Stimulated activated CD8-positive, alpha-beta memory T cell treated with anti-CD3 and anti-CD28 coated beads, Interleukin-4, amount 100 ng/mL, for 24 hours (primary cell): ENCODE data around the gene COQ10B.
"Not testable (repeated sequence)": the region's sequence is repeated elsewhere in the genome, so short reads cannot be mapped to it uniquely, and the experiment has no call there.

Source experiments
- DNase-seq: peaks from one replicate; pipeline ENCODE4 v3.0.0-alpha.2; 2020; ENCODE audit warnings: low read depth

COQ10B gene

GRCh38 chr2:197453123-197453913 lies at the start of gene COQ10B:
TSS of gene COQ10B (plus strand) at chr2:197453552. CDS start at chr2:197453561, 9 bp downstream.
- DNase-seq = peak; percentile 96

DNA sequence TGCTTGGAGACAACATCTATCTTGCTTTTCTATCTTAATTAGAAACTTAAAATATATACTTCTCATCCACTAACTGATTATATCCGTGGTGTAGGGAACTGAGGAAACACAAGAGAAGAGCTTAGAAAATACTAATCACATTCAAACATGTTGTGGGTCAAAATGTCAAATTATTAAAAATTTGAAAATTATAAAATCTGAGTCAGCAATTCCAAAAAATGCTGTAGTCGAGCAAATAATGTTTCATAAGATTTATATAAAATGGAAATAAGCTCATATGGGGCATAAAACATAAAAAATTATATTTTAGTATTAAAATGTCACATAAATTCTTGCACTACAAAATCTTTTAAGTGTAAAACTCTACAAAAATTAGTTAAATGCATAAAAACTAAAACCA lies 47.8 kb upstream of the COQ10B start:
- no peak for DNase-seq

DNA sequence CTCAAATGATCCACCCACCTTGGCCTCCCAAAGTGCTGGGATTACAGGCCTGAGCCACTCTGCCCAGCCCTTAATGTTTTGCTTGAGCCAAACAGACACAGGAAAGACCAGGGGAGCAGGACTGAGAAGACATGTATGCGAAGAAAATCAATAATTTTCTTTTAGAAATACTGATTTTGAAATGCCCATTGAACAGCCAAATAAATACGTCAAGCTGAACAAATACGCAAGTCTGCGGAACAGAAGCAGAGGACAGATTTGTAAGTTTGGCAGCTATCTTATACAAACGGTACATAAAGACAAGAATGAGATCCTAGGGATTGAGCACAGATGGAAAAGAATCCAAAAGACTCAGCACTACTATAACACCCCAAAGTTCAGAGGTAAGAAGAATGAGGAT lies 39.3 kb upstream of the COQ10B start:
- no peak for DNase-seq

GRCh38 chr2:197414515-197414914 lies 38.8 kb upstream of the COQ10B start:
- DNase-seq = no peak

DNA sequence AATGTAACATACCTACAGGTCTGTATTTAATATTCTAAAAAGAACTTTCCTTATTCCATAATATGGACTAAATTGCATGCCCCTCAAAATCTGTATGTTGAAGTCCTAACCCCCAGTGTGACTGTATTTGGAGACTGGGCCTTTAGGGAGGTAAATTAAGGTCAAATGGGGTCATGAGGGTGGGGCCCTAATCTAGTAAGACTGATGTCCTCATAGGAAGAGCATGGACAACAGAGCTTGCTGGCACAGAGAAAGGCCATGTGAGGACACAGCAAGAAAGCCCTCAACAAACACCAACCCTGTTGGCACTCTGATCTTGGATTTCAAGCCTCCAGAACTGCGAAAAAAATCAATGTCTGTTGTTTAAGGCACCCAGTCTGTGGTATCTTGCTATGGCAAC lies 37.1 kb upstream of the COQ10B start:
- no peak for DNase-seq

DNA sequence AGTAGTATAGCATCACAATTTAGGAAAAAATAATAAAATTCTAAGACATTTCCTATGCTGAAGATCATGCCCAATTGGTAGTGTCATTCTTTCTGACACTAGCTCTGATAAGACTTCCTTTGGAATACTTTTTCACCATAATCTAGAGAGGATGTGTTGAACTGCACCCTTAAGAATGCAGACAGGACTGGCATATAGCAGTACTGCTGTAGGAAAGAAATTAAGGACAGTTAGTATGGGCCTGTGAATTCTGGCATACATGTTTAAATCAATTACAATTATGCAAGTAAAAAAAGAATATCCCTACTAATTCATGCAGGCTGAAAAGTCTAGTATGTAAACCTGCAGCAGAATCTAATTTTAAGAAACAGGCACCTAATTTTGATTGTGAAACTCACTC lies 33.9 kb upstream of the COQ10B start:
- no peak for DNase-seq

GRCh38 chr2:197423307-197423706 lies 30.0 kb upstream of the COQ10B start:
- no peak for DNase-seq

DNA sequence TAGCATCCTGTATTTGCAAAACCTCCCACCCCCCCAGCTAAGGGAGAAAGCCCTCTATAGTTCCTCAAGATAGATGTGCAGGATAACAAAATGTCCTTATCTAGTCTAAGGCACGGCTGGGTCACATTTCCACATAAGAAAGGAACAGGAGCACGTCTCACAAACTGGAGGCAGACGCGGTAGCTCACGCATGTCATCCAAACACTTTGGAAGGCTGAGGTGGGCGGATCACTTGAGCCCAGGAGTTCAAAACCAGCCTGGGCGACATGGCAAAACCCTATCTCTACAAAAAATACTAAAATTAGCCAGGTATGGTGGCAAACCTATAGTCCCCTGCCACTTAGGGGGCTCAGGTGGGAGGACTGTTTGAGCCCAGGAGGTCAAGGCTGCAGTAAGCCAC lies 27.8 kb upstream of the COQ10B start:
- no peak for DNase-seq

DNA sequence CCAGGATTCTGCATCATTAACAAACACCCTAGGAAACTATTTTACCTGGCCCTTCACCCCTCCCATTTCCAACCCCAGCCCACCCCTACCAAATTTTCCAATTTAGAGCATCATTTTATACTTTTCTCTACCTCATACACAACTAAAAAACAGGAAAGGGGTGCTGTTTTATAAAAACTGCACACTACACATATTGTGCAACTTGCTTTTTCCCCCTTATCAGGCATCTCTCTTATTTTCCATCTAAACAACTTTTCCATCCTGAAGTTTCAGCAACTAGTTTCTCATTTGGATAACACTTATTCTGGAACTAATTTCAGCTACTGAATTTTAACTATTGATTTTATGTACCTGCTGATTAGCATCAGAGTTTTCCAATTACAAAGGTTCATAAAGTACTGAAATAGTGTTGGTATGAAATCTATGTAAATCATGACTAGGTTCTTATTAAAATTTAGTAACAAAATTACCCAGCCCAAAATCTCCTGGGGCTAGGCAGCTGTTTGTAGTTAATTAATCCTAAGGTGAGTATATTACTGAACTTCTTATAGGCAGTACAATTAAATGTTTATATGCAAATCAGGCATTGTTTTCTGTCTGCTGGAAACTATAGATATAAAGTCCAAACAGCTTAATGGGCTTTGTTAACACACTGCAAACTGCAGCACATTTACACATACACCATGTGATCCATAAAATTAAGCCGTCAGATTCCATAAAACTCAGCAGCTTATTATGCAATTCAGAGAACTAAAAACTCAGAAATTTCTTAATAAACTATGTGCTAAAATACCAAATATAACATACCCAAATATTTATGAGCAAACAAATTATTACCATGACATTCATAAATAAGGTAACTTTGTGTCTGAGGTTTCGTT lies 26.4 kb upstream of the COQ10B start:
- no peak for DNase-seq

DNA sequence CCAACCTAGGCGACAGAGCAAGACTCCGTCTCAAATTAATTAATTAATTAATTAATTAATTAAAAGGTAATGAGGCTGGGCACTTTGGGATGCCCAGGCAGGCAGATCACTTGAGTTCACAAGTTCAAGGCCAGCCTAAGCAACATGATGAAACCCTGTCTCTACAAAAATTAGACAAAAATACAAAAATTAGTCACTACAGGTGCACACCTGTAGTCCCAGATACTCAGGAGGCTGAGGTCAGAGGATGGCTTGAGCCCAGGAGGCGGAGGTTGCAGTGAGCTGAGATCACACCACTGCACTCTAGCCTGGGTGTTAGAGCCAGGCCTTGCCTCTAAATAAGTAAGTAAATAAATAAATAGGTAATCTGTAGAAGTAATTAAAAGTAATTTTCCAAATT lies 25.4 kb upstream of the COQ10B start:
- DNase-seq = no peak

DNA sequence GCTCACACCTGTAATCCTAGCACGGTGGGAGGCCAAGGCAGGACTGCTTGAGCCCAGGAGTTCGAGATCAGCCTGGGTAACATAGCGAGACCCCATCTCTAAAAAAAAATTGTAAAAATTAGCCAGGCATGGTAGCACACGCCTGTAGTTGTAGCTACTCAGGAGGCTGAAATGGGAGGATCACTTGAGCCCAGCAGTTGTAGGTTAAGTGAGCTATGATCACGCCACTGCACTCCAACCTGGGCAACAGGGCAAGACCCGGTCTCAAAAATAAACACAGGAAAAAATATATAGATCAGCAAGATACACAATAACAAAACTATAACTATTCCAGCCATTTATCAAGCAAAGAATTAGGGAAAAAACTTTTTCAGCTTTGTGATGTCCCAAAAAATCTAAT lies 21.5 kb upstream of the COQ10B start:
- no peak for DNase-seq

GRCh38 chr2:197432527-197432926 lies 20.8 kb upstream of the COQ10B start:
- not testable (repeated sequence) for DNase-seq

DNA sequence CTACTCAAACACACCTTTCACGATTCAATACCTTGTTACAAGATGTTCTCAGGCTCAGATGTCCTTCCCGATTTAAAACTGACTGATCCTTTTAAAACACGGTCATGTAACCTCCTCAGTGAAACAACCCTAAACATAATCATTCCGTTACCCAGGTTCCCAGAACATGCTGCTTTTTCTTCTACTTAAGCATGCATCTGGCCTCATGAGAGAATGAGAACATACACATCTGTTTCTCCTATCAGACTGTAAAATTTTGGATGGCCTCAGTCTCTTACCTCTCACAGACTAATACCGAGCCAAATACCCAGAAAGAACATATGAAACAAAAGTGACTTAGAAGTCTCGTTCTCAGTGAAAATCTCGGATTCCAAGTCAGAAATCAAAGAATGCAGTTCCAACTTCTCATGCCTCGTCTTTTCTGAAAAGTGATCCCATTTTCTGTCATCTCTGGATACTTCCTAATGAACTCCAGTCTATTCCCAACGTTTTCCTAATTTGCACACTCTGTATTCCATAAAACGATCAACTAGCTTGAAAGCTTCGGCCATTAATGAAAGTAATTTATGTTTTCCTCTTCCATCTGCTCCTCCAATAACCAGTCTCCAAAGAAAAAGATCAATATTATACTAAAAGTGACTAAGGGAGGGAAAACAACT lies 19.4 kb upstream of the COQ10B start:
- no peak for DNase-seq

DNA sequence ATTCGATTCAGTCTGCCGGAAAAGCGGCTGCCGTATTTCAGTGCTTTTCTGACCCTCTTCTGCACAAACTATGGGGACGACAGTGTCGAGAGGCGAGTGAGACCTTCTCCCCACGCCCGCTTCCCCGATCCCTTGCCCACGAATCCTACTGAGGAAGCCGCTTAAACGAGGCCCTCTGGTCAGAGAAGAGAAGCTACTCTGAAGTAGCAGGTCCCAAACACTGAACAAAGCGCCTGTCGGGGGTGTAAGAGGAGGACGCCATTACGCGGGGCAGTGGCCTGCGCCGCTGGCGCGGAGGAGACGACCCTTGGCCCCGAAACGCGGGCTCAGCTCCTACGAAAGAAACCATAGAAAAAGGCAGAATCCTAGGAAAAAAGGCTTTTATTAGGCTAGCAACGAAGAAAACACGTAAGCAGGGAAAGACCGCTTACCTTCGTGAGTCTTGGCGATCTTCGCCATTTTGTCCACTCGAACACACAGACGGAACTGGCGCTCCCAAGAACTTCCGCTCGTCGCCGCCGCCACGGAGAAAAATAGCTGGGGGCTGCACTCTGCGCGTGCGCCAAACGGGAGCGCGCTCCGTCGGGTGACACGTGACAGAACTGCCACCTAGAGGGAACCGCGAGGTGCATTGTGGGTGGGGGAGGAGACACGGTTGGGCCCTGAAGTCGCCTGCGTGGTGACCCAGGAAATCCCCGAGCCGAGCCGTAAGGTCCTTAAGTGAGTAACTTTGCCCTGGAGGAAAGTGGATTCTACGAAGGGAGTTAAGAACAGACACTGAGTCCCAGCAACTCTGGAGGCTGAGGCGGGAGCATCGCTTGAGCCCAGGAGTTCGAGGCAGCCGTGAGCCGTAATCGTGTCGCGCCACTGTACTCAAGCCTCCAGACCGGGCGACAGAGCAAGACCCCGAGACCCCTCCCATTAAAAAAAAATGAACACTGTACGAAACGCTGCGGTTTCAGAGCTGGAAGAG lies 18.5 kb upstream of the COQ10B start, which contains the start of gene SF3B1:
TSS of gene SF3B1 (minus strand) at position 488 of the 973 bp plus-strand sequence. CDS start at position 459, 29 bp downstream.
- DNase-seq = peak; percentile 99

DNA sequence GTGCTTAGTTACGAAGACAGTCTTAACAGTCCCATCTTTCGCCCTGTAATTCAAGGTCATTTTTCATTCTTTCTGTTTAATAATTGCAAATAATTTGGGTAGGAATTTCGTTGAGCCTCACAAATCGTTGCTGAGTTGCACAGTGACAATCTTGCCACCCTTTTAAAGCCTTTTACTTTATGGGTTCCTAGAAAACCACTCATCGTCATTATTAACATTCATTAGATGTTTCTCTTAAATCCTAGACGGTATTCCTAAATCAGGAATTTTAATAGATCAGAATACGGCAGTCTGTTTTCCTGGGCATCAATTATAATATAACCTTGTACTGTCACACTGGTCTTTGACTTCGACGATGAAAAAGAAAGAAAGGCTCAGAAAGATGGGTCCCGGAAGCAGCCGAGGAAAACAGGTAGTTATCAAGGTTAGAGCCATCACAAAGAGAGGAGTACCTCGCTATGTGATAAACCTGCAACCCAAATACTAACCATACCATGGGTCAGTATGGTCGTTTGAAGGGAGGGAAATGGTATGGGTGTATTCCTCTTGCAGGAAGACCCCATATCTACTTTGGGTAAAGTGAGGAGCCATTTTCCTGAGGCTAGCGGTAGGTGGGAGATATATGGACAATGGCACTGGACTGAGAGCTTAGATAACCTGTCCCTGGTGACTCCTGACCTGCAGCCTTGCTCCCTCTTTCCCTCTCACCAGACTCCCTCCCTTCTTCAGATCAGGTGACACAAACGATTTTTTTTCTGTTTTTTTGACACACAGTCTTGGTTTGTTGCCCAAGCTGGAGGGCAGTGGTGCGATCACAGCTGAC lies 17.5 kb upstream of the COQ10B start:
- DNase-seq = no peak

GRCh38 chr2:197437380-197437779 lies 16.0 kb upstream of the COQ10B start:
- no peak for DNase-seq

- DNase-seq = no peak
These were observed 10.5 kb upstream of the COQ10B start for GRCh38 chr2:197442857-197443256.

DNA sequence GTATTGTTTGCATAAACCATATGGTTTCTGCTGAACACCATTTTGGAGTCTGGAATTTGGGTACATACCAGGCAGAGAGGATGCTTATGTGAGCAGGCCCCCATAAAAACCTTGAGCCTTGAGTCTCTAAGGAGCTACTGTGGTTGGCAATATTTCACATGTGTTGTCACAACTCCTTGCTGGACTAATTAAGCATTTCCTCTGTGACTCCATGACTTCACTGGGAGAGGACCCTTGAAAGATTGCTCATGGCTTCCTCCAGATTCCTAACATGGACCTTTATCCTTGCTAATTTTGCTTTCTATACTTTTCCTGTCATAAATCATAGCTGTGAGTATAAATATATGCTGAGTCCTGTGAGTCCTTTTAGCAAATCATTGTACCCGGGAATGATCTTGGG lies 7.6 kb upstream of the COQ10B start:
- no peak for DNase-seq

GRCh38 chr2:197446844-197447243 lies 6.5 kb upstream of the COQ10B start:
- no peak for DNase-seq

DNA sequence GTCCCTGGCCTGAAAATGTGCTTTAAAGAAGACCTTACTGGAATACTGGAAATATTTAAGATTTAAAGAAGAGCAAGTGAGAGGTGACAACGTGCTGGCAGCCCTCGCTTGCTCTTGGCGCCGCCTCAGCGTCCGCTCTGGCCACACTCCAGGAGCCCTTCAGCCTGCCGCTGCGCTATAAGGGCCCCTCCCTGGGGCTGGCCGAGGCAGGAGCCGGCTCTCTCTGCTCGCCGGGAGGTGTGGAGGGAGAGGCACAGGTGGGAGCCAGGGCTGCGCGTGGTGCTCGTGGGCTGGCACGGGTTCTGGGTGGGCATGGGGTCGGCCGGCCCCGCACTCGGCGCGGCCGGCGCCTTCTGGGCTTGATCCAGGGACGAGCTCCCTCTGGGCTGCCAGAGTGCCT lies 2.9 kb upstream of the COQ10B start:
- no peak for DNase-seq
